LNCaP clone FGC (cell line): Measurements from ENCODE around the gene MATK.
"Not testable (repeated sequence)": the region's sequence is repeated elsewhere in the genome, so short reads cannot be mapped to it uniquely, and the experiment has no call there.

Source experiments
- DNase-seq: peaks from one replicate; pipeline ENCODE4 v3.0.0-alpha.2; 2011; ENCODE audit warnings: low read depth
- H3K4me3 ChIP-seq: 2 replicates; pipeline ENCODE4 v1.5.1; 2011; ENCODE audit warnings: mild to moderate bottlenecking, low read depth, low read length, control low read depth
- CTCF ChIP-seq: IDR thresholded peaks from 2 replicates; pipeline ENCODE4 v1.5.1; 2012; ENCODE audit warnings: mild to moderate bottlenecking; ENCODE audit not compliant: control insufficient read depth, insufficient read depth; ENCODE audit errors: extremely low read depth

MATK gene

DNA sequence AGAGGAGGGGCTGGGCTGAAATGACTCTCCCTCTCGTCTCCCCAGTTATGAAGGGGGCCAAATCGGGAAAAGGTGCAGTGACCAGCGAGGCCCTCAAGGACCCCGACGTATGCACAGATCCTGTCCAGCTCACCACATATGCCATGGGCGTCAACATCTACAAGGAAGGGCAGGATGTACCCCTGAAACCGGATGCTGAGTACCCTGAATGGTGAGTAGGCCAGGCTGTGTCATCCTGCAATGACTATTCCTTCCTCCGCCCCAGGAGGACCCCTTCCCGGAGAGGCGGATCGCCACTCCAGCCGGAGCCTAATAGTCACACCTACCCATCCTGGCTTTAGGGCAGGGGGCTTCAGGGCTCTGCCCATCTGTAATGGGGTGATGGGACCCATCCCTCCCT, 21.1 kb downstream of the MATK start:
- no peak for DNase-seq
- no peak overlapping the region for H3K4me3 ChIP-seq
- no peak for TF ChIP-seq CTCF

GRCh38 chr19:3762501-3763459, 23.4 kb downstream of the MATK start, which contains the start of gene MRPL54:
MRPL54 (plus strand) TSS chr19:3762682; CDS start chr19:3762701, 19 bp downstream.
- TF ChIP-seq CTCF, result no peak
- peak; percentile 97 for DNase-seq
- H3K4me3 ChIP-seq, result peak within 1 kb of the TSS; percentile 78

DNA sequence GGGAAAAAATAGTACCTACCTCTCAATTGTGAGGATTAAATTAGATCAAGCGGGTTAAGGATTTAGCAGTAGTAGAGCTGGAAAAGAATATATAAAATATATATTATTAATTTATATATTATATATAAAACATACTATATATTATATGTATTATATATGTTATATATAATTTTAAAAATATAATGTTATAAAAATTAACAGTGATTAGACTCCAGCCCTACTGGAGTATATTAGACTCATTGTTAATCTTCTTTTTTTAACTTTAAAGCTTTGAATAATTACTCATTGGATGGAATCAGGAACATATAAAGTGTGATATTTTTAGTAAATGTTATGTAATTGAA, 24.1 kb downstream of the MATK start:
- DNase-seq, result no peak
- peak overlapping the region; percentile 70 for H3K4me3 ChIP-seq
- no peak for TF ChIP-seq CTCF

DNA sequence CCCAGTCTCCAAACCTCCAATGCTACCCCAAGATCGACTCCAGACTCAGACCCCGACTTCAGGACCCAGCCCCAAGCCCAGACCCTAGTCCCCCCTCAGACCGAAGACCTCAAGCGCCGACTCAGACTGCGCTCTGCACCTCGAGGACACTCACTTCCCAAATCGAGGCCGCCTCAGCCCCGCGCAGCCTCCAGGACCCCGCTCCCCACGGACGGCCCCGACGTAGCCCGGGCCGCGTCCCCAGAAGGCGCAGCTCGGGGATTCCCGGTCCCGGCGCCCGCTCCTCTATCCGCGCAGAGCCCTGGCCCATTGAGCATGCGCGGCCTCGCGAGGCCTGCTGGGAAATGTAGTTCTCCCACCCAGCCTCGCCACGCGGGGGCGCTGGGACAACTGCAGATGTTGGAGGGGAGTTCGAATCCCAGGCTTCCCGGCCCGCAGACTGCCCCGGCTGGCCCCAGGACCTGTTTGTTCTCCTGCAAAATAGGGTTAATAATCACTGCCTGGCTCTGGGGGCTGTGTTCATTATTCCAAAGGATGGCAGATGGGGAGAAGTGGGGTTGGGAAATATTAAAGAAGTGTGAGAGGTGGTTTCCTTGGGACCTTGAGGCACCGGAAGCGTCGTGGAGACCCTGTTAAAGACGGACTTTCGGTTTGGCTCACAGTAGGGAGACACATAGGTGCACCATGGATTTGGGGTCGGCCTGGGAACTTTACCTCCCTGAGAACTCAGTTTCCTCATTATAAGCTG, 24.6 kb downstream of the MATK start, which contains the start of gene APBA3:
APBA3 (minus strand) TSS at position 311 of the 748 bp plus-strand sequence. CDS start 1,428 bp downstream, outside the sequence.
- H3K4me3 ChIP-seq, result peak within 1 kb of the TSS; percentile 78
- peak; percentile 39 for DNase-seq
- TF ChIP-seq CTCF, result peak; percentile 94

GRCh38 chr19:3760871-3761361, 25.3 kb downstream of the MATK start:
- H3K4me3 ChIP-seq, result peak overlapping the region; percentile 78
- no peak for DNase-seq
- no peak for TF ChIP-seq CTCF

DNA sequence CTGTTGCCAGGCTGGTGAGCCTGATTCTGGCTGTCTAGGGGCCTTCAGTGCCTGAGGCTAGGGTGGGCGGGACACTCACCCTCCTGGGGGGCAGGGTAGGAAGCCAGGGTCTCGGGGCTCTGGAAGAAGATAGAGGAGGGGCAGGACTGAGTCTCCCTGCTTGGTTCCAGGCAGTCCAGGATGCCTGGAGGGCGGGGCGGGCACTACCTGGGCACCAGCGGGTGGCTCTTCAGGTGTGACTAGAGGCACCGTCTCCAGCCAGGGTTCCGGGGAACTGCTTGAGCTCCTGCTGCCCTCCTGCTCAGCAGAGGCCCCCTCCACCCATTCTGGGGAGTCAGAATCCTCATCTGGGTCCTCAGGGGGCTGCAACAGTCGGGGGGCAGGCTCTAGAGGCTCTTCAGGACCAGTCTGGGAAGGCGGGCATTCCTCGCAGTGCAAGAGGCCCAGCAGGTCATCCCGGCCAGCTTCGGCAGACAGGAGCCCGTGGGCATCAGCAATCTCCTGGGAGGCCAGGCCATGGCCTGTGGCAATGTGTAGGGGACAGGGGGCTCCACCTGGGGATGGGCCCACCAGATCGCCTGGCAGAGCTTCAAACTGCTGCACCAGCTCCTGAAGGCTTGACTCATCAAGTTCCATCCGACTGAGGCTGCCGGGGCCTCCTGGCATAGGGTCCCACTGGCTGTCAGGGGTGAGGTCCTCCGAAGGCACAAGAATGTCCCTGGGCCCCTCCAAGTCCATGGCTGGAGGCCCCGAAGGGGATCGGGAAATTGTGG, 26.5 kb downstream of the MATK start:
- no peak for TF ChIP-seq CTCF
- no peak overlapping the region for H3K4me3 ChIP-seq
- DNase-seq, result no peak

DNA sequence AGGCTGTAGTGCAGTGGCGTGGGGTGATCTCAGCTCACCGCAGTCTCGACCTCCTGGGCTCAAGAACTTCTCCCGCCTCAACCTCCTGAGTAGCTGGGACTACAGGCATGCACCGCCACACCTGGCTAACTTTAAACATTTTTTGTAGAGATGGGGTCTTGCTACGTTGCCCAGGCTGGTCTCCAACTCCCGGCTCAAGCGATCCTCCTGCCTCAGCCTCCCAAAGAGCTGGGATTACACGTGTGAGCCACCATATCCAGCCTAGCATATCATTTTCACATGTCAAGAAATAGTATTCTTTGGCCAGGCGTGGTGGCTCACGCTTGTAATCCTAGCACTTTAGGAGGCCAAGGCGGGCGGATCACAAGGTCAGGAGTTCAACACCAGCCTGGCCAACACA, 27.9 kb downstream of the MATK start:
- not testable (repeated sequence) for DNase-seq, H3K4me3 ChIP-seq

- not testable (repeated sequence) for H3K4me3 ChIP-seq
Measured at GRCh38 chr19:3757705-3758104, 28.5 kb downstream of the MATK start.

More at GRCh38 chr19:3757705-3758104, 28.5 kb downstream of the MATK start:
- not testable (repeated sequence) for DNase-seq
